ENCODE measurements around the gene PKIB.

PKIB gene

DNA sequence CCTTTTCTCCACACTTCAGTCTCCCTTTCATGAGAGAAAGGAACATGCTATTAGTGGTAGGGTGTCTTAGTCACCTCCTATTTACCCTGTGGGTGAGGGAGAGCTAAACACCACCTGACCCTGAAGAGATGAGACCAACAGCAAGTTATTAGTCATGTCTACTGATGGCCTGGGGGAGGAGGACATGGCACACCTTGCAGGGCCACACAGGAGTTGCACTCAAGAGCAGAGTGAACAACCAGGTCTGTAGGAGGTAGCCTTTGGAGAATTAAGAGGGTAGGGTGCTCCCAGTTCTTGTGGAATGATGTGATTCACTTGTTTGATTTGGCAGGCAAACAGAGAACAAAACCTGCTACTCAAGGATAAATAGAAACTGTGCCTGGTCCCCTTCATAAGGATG lies 86.6 kb downstream of the PKIB start:
- Histone ChIP-seq H3K4me3 (no peak overlapping the region), H3K27ac (no peak overlapping the region)

DNA sequence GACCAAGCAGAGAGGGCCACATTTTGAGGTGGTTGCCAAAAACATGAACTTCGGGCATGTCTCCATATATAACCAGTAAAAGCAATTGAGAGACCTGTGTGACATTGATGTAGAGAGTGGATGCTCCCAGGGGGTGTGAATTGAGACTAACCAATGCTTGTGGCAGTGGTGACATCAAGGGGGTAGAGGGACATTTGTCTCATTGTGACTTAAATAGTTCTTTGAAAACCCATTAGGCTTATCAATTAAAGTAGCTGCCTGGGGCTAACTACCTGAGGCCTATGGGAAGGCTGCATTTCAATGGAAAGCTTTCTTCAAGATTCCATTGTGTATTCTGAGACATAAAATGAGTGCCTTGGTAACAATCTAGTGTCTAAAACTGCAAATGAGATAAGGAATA lies 87.3 kb downstream of the PKIB start:
- Histone ChIP-seq H3K4me3 (no peak overlapping the region), H3K27ac (no peak overlapping the region)

DNA sequence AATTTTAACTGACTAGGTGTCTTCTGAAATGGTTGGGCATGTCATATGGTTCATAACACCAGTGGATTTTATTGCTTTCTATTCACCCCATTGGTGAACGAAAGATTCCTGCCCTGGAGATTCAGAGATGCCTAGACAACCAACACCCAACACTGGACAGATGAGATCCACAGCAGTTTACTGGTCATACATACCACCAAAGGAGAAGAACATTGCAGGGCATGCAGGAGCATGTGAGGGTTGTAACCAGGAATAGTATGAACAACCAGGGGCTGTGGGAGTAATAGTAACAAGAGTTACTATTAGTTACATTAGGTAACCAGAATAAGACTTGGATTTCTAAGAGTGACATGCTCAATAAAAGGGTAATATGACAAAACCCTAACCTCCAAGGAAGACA lies 91.5 kb downstream of the PKIB start:
- Histone ChIP-seq H3K27ac (no peak overlapping the region), H3K4me3 (no peak overlapping the region)

DNA sequence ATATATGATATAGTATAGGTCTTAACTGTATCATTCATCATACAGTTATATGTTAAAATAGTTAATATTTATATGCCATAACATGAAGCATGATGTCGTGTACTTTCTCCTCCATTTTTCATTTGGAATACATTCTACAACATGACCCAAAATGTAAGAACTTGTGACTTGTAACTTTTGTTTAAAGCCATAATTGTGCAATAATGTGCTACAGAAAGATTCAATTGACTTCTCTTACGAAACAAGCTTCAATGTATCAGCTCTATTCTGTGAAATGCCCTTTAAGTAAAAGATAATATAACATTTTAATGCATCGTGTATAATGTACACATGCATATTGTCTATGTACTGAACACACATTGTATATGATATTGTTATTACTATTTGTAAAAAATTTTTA lies 92.6 kb downstream of the PKIB start:
- Histone ChIP-seq H3K4me3 (no peak overlapping the region), H3K27ac (no peak overlapping the region)

DNA sequence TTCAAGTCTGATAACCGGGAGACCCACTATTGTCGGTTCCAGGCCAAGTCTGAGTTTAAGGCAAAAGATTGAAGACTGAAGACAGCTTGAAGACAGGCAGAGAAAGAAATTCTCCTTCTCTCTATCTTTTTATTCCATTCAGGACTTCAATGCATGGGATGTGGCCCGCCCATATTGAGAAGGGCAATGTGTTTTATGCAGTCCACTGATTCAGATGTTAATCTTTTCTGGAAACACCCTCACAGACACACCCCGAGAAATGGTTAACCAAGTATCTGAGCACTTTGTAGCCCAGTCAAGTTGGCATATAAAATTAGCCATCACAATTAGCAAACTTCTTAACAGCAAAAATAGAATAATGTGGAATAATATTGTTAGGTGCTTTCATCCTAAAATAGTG lies 93.9 kb downstream of the PKIB start:
- no peak overlapping the region for H3K4me3 ChIP-seq
- no peak overlapping the region for H3K27ac ChIP-seq

DNA sequence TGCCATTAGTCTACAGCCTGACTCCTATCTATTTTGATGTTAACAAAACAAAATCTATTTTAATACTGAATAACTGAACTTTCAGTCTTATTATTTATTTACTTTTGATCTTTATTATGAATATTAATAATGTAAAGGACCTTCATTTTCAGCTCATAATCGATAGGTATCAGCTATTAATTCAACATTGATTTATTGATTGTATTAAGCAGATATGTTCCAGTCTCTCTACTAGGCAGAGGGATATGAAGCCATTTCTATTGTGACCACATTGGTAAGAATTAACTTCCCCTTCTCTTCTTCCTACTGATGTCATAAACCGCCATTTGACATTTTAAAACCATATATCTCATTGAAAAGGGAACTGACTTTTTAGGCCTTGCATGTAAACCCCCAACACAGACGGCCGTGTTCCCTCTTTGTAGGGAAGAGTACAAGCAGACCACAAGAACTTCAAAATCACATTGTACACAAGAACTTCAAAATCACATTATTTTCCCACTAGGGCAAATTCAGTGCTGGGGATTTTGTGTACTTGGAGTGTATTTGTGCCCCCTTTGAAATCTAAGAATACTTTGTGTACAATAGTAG lies 99.8 kb downstream of the PKIB start:
- peak overlapping the region in 1 of 21 experiments; percentile 26 for H3K27ac ChIP-seq
- no peak overlapping the region for H3K4me3 ChIP-seq

DNA sequence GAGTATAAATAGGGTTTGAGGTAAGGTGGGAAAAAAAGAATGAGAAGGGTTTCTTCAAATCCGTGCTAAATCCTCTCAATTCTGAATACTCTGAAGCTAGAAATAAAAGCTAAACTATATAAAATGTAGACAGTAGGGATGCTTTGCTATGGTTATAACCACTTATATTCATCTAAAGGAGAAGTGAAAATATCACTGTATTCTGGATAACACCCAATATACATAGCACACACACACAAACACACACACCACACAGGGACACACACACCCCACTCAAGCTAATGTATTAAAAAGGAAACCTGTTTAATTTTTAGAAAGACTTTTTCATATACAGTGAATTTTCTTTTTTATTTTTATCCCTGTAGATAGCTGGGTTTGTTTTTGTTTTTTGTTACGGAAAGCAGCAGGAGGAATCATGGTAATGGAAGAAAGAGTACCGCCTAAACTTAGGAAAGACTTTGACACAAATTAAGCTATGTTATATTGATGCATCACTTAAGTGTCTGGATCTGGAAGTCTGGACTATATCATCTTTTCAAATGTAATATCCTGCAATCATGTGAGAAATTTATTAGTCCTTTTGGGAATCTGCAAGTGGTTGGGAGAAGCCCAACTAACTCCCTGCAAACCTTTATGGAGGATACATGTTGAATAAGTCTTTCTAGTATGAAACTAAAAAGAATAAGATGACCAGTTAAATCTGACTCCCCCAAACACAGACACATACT lies 100.9 kb downstream of the PKIB start:
- no peak overlapping the region for H3K4me3 ChIP-seq
- H3K27ac ChIP-seq = peak overlapping the region in 1 of 21 experiments; percentile 26

DNA sequence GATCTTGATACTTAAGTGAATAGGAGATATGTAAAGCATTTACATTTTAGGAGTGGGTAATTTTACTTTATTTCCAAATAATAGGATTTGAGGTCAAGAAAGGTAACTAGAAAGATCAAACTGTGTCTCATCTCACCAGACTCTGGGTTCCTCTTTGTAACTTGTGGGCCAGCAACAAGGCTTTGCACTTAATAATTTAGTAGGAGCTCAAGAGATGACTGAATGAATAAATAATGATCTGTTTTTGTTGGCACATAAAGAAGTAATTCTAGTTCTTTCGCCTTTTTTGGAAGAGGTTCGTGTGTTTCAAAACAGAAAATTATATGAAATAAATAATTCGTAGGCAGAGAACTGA lies 101.9 kb downstream of the PKIB start:
- Histone ChIP-seq H3K4me3 (no peak overlapping the region), H3K27ac (peak overlapping the region in 1 of 21 experiments; percentile 13)

DNA sequence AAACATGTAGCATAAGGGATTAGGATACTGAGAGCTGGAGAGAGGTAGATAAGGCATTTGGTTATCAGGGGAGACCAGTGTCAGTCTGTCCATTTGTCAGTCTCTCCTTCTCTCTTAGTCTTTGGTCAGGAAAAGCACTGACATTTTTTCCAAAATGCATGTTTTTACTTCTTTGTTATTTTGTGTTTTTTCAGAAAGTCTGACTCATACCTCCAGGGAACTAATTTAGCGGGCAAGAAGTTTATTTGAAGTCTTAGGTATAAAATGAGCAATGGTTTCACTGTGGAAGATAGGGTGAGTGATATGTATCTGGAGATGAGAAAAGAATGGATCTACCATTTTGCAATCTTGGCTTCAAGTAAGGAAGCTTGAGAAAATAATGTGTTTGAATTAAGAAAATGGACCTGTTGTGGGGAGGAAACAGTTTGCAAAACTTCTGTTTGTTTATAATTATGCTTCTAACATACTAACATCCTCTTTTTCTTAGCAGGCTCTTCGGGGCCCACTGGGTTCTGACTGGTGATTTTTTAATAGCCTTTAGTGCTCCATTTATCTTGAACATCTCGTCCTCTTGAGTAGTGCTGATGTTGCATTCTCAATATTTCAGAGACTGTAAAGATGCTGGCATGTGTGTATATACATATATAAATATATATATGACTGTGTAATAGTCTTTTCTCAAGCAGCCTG lies 102.4 kb downstream of the PKIB start:
- H3K4me3 ChIP-seq = no peak overlapping the region

DNA sequence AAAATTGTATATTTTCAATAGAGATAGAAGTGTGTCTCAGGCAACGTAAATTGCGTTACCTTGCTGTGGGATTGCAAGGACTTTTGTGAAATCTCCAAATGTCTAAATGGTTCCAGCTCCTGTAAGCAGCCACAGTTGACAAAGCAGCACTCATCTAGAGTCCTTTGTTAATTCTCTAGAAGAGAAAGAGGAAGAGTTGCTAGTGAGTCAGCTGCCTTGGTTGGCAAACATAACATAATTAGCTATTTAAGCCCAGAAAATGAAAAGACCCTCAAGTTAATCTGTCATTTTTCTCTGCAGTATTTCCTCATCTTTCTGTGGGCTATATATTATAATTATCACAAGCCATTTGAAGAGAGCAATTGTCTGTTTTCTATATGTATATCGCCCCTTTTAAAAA lies 102.9 kb downstream of the PKIB start:
- no peak overlapping the region for H3K27ac ChIP-seq
- H3K4me3 ChIP-seq = no peak overlapping the region

More for the DNA sequence above, 102.4 kb downstream of the PKIB start:
- H3K27ac ChIP-seq = peak overlapping the region in 1 of 21 experiments; percentile 13

DNA sequence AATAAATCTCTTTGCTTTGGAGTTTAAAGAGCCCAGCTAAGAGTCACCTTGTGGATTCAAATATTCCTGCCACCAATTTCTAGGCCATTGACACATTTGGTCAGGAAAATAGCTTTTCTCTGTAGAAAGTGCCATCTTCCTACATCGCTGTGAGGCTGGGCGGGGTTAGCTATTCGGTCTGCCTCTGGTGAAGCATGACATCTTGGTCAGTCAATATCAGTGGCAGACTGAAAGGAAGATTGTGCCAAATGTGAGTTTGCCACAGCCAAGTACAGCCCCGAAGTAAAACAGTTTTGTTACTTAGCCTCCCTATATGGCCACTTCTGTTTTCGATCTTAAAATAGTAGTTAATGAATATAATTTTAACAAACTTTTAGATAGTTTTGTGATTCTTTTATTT lies 103.9 kb downstream of the PKIB start:
- Histone ChIP-seq H3K4me3 (no peak overlapping the region), H3K27ac (no peak overlapping the region)

DNA sequence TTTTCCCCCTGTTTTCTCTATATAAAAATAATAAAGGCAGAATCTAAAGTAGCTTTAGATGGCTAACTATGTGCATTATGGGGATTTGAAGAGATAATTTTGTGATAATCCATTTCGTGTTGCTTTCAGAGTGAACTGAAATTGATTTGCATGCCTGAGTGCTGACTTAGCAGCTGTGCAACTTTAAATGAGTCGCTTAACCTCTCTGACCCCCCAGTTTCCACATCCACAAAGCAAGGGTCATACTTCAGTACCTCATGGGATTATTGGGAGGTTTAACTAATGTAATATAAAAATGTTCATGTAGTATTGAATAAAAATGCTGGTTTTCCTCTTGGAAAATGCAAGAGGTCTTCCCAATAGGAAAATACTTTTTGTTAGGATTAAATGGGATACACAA lies 105.5 kb downstream of the PKIB start:
- no peak overlapping the region for H3K27ac ChIP-seq
- H3K4me3 ChIP-seq = no peak overlapping the region

DNA sequence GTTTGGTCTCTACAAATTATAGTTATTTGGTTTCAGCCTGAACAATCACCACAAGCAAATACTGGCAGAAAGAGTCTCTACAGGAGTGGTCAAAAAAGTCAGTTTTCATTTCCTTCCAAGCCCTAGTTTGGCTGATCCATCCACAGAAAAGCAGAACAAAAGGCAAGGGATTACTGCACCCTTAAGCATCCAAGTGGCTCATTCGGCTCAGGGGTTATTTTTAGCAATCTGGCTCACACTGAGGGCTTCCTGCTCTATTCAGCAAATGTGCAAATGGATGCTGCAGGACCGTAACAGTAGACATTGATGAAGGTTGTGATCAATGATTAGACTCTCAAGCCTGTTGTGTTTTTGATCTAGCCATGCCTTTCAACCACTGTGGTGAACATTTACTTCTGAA lies 107.1 kb downstream of the PKIB start:
- H3K27ac ChIP-seq = no peak overlapping the region

DNA sequence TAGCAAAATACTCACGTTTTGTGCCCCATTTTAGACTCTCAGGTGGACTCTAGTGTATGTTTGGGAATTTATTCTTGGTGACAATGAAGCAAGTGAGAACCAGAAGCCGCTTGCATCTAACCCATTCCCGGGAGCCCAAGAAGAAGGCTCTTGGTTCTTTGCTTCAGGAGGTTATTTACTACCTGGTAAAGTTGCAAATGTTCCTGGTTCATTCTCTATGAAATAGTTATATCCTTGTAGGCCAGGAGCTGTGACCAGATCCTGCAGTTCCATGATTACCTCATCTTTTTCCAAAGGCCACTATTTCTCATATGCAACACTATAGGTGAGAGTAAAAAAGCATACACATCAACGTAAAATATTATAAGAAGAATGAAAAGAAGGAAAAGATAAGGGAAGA lies 108.4 kb downstream of the PKIB start:
- Histone ChIP-seq H3K4me3 (no peak overlapping the region), H3K27ac (peak overlapping the region in 1 of 21 experiments; percentile 38)

More for the DNA sequence above, 107.1 kb downstream of the PKIB start:
- no peak overlapping the region for H3K4me3 ChIP-seq

DNA sequence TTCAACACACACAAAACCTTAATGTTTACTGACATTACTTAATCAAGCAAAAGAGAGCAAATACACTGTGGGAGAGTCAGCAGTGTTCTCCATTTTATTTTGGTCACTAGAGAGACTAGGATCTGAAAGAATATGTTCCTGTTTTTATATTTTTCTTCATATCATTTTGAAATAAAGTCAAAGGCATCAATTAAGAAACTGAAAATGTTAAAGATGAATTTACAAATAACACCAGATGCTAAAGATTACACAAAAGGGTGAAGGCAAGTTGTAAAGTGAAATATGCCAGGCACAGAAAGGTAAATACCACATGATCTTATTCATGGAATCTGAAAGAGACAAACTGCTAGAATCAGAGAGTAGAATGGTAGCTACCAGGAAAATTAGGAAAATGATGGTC lies 109.0 kb downstream of the PKIB start:
- Histone ChIP-seq H3K4me3 (no peak overlapping the region), H3K27ac (no peak overlapping the region)

DNA sequence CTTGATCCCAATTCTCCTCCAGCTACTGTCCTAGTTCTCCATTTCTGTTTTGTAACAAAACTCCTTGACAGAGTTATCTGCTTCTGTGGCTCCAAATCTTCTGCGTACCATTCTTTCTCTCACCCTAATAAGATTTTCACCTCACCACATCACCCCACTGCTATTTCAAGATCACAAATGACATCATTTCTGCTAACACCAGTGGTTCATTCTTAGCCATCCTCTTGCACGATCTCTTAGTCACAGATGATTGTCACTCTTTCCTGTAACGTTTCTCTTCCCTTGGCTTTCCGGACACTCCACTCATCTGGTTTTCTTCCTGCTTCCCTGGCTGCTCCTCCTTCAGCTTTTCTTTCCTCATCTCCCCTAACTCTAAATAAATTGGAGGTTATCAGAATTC lies 112.5 kb downstream of the PKIB start:
- Histone ChIP-seq H3K4me3 (no peak overlapping the region), H3K27ac (no peak overlapping the region)

DNA sequence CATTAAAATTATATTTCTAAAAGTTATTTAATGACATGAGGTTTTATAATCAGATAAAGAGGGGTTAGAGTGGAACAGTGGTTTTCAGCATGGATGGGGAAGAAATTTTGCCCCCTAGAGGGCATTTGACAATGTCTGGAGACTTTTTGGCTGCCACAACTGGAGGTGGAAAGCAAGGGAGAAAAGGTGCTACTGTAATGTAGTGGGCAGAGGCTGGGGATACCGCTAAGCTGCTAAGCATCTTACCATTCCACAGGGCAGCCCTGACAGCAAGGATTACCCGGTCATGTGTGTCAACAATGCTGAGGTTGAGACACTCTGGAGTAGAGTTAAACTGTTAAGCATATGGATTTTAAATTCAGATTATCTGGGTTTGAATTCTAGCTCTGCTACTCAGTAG lies 116.4 kb downstream of the PKIB start:
- no peak overlapping the region for H3K27ac ChIP-seq
- no peak overlapping the region for H3K4me3 ChIP-seq

DNA sequence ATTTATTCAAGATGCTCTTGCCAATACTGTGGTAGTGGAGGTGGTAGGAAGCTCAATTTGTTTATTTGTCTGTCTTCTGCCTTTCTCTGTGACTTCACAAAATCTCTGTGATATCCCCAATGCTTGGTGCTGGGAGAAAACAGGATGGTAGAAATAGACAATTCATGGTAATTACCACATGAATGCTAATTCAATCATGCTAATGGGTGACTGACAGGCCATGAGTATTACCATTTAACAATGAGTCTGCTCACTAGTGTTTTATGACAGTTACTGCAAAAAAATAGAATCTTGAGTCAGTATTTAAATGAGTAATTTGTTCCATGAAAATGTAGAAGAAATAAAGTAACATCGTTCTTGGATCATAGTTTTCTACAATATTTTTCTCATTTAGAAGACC lies 117.0 kb downstream of the PKIB start:
- Histone ChIP-seq H3K27ac (no peak overlapping the region), H3K4me3 (no peak overlapping the region)

DNA sequence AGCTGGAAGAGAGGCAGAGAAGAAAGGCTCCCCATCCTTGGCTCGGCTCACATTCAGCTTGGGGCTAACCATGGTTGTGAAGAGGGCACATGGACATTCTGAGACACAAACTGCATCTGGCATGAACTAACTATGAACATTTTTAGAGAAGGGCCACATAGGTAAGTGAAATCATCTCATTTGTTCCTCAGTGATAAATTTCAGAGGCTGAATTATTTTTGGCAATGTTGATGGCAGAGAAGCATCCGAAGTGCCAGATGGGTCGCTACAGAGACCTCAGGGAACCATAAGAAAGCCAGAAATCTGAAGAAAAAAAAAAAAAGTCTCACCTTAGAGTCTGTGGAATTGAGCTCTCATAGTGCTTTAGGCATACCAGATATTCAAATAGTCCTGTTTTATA lies 120.1 kb downstream of the PKIB start:
- Histone ChIP-seq H3K27ac (no peak overlapping the region), H3K4me3 (no peak overlapping the region)

DNA sequence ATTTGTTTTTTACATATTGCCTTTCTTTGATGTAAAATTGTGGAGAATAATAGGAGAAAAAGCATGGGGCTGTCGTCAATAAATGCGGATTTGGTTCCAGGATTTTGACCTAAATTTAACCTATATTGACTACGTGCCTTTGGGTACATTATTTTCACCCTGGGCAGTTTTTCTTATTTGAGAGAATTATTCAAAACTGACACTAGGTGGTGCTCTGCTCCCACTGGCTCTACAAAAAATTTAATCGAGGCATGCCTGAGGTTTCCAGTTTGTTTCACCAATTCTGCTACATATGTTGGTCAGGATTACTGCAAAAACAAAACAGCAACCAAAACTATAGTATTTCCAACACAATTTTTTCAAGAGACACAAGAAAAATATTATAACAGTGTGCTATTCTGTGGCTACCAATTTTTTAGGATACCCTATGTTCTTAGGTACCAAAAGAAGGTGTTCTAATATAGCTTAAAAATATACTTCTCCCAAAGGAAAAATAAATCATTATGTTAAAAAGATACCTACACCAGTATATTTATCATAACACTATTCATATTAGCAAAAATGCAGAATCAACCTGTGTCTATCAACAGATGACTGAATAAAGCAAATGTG lies 120.7 kb downstream of the PKIB start:
- Histone ChIP-seq H3K4me3 (no peak overlapping the region), H3K27ac (no peak overlapping the region)

DNA sequence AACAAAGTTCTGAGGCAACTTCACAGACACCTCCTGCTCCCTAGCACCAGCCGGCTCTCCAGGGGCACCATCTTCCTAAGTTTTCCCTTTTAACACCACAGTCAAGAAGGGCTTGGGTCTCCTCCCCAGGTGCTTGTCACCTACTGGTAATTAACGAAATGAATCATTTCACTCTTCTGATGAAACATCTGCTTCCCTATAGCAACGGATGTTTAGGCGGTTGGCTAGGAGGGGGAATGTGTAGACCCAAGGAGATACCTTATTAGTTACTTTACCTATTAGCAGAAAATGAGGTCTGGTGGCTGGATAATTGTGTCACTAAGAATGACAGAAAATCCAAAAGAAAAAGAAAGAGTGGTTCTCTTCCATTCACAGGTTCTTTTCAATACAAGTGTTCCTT lies 123.1 kb downstream of the PKIB start:
- H3K4me3 ChIP-seq = no peak overlapping the region

More for the DNA sequence above, 123.1 kb downstream of the PKIB start:
- no peak overlapping the region for H3K27ac ChIP-seq

All from skin epidermis (tissue), 12 donors.